ENCODE results near the gene SULT1C2. TPM values are rescaled to one million over a fixed set of nuclear protein-coding genes. Genes with fewer than 3 reads are reported as not detected.

The SULT1C2 gene
- 0.36 and 1.2 TPM in 2 replicates for total RNA-seq

GRCh38 chr2:108288534-108289106 is at the start of gene SULT1C2:
TSS of gene SULT1C2 (plus strand) at chr2:108288895. CDS start at chr2:108293668, 4,773 bp downstream.
- DNase-seq (ENCODE audit: insufficient read length, low spot score, missing footprints): no peak
- H3K4me2 ChIP-seq (ENCODE audit: insufficient read depth, low read length): no peak within 1 kb of the TSS
- TF ChIP-seq CTCF (IDR thresholded peaks at IDR 0.05; ENCODE audit: extremely low read depth, low read depth, low read length): no peak

DNA sequence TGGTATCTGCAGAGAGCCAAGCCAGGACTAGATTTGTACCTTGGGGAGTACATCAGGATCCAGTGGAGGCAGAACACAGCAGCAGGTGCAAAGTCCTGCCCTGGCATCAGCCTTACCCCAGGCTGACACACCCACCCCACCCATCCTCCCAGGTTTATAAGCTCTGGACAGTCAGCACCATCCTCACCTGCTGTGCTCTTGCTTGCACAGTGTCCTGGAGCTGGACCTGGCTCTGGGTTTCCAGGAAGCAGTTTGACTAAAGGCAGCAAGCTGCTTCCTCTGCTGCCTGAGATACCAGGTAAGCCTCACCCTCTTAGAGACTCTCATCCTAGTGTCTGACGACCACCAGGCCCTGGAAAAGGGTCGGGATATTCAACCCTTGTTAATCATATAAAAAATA is 48.9 kb upstream of the SULT1C2 start, which contains the start of gene SULT1C3:
Gene SULT1C3, plus strand, starts transcription at position 183 of the 400 bp plus-strand sequence. CDS start 7,227 bp downstream, outside the sequence.
- Histone ChIP-seq H3K27me3 (ENCODE audit: insufficient read depth, low read length) (peaks cover 2% of the 10 kb centered on the region), H3K4me3 (ENCODE audit: insufficient read depth, low read length) (no peak within 1 kb of the TSS), H3K4me2 (ENCODE audit: insufficient read depth, low read length) (no peak within 1 kb of the TSS), H3K27ac (ENCODE audit: low read depth, low read length) (no peak within 1 kb of the TSS), H2AFZ (ENCODE audit: low read length) (no peak within 1 kb of the TSS), H3K79me2 (ENCODE audit: insufficient read depth, low read length) (no peaks in the 10 kb centered on the region), H3K9me3 (ENCODE audit: low read depth, low read length) (no peaks in the 10 kb centered on the region), H3K36me3 (ENCODE audit: insufficient read depth, low read length) (no peaks in the 10 kb centered on the region), H3K4me1 (ENCODE audit: insufficient read depth, low read length) (peaks cover 3% of the 10 kb centered on the region), H4K20me1 (ENCODE audit: insufficient read depth, low read length) (no peaks in the 10 kb centered on the region)
- DNase-seq (ENCODE audit: insufficient read length, low spot score, missing footprints): no peak
- TF ChIP-seq CTCF (IDR thresholded peaks at IDR 0.05; ENCODE audit: extremely low read depth, low read depth, low read length): no peak

More at GRCh38 chr2:108288534-108289106, at the start of gene SULT1C2:
- H2AFZ ChIP-seq (ENCODE audit: low read length): peak within 1 kb of the TSS; percentile 71
- no peak within 1 kb of the TSS for H3K27ac ChIP-seq (ENCODE audit: low read depth, low read length)
- H3K79me2 ChIP-seq (ENCODE audit: insufficient read depth, low read length): no peaks in the 10 kb centered on the region
- H3K4me1 ChIP-seq (ENCODE audit: insufficient read depth, low read length): no peaks in the 10 kb centered on the region
- H3K9me3 ChIP-seq (ENCODE audit: low read depth, low read length): no peaks in the 10 kb centered on the region
- H3K36me3 ChIP-seq (ENCODE audit: insufficient read depth, low read length): no peaks in the 10 kb centered on the region
- no peaks in the 10 kb centered on the region for H3K27me3 ChIP-seq (ENCODE audit: insufficient read depth, low read length)
- H4K20me1 ChIP-seq (ENCODE audit: insufficient read depth, low read length): no peaks in the 10 kb centered on the region
- no peak within 1 kb of the TSS for H3K4me3 ChIP-seq (ENCODE audit: insufficient read depth, low read length)

- Histone ChIP-seq H3K4me2 (ENCODE audit: insufficient read depth, low read length) (no peak overlapping the region), H3K79me2 (ENCODE audit: insufficient read depth, low read length) (no peaks in the 10 kb centered on the region), H3K4me1 (ENCODE audit: insufficient read depth, low read length) (peaks cover 8% of the 10 kb centered on the region), H3K27me3 (ENCODE audit: insufficient read depth, low read length) (peaks cover 2% of the 10 kb centered on the region), H4K20me1 (ENCODE audit: insufficient read depth, low read length) (no peaks in the 10 kb centered on the region), H3K9me3 (ENCODE audit: low read depth, low read length) (no peaks in the 10 kb centered on the region), H2AFZ (ENCODE audit: low read length) (no peak overlapping the region), H3K36me3 (ENCODE audit: insufficient read depth, low read length) (no peaks in the 10 kb centered on the region), H3K4me3 (ENCODE audit: insufficient read depth, low read length) (no peak overlapping the region), H3K27ac (ENCODE audit: low read depth, low read length) (no peak overlapping the region)
- DNase-seq (ENCODE audit: insufficient read length, low spot score, missing footprints): no peak
- no peak for TF ChIP-seq CTCF (IDR thresholded peaks at IDR 0.05; ENCODE audit: extremely low read depth, low read depth, low read length)
Measured at GRCh38 chr2:108240966-108241365, 47.7 kb upstream of the SULT1C2 start.

DNA sequence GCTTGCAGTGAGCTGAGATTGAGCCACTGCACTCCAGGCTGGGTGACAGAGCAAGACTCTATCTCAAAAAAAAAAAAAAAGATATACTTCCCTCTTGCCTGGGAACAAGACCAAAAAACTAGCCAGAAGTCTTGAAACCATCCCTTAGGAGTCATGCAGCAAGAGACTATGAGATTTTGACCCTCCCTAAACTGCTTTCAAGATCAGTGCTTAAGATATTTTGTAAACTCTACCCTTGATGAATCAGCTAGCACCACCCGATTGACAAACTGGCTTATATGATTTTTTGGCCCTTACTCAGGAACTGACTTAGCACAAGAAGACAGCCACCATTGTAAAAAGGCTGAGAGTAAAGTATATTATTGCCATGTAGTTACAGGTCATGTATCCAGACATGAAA is 45.1 kb upstream of the SULT1C2 start:
- H2AFZ ChIP-seq (ENCODE audit: low read length): peak overlapping the region; percentile 69
- H3K36me3 ChIP-seq (ENCODE audit: insufficient read depth, low read length): no peaks in the 10 kb centered on the region
- H3K9me3 ChIP-seq (ENCODE audit: low read depth, low read length): no peaks in the 10 kb centered on the region
- peaks cover 2% of the 10 kb centered on the region for H3K27me3 ChIP-seq (ENCODE audit: insufficient read depth, low read length)
- H3K4me2 ChIP-seq (ENCODE audit: insufficient read depth, low read length): no peak overlapping the region
- no peaks in the 10 kb centered on the region for H4K20me1 ChIP-seq (ENCODE audit: insufficient read depth, low read length)
- peak overlapping the region; percentile 19 for H3K27ac ChIP-seq (ENCODE audit: low read depth, low read length)
- no peak overlapping the region for H3K4me3 ChIP-seq (ENCODE audit: insufficient read depth, low read length)
- no peaks in the 10 kb centered on the region for H3K79me2 ChIP-seq (ENCODE audit: insufficient read depth, low read length)
- no peak for TF ChIP-seq CTCF (IDR thresholded peaks at IDR 0.05; ENCODE audit: extremely low read depth, low read depth, low read length)
- DNase-seq (ENCODE audit: insufficient read length, low spot score, missing footprints): no peak
- peaks cover 8% of the 10 kb centered on the region for H3K4me1 ChIP-seq (ENCODE audit: insufficient read depth, low read length)
